H9 (cell line): ENCODE measurements around the gene ETV7. TPM values are rescaled to one million over a fixed set of nuclear protein-coding genes. Genes with fewer than 3 reads are reported as not detected.
A peak's percentile ranks its signal among the peaks of the same experiment; 100 is the strongest.

ENCODE experiments used
- DNase-seq: peaks from one replicate; pipeline ENCODE4 v3.0.0-alpha.2; 2017
- H2AFZ ChIP-seq: one replicate; pipeline ENCODE4 v1.6.1; 2013; ENCODE audit warnings: mild to moderate bottlenecking, low read length, control low read depth, moderate library complexity
- H2AK5ac ChIP-seq: 2 replicates; pipeline ENCODE4 v1.6.1; 2013; ENCODE audit warnings: low read length, control low read depth, mixed read lengths; ENCODE audit not compliant: insufficient read length
- H2BK120ac ChIP-seq: one replicate; pipeline ENCODE4 v1.6.1; 2013; ENCODE audit warnings: low read depth, mild to moderate bottlenecking, low read length, control low read depth, inconsistent platforms; ENCODE audit not compliant: poor library complexity, severe bottlenecking
- H2BK12ac ChIP-seq: 2 replicates; pipeline ENCODE4 v1.6.1; 2013; ENCODE audit warnings: low read length, control low read depth, mixed read lengths, low read depth; ENCODE audit not compliant: insufficient read length
- H2BK15ac ChIP-seq: 2 replicates; pipeline ENCODE4 v1.6.1; 2013; ENCODE audit warnings: low read depth, low read length, control low read depth
- H2BK20ac ChIP-seq: one replicate; pipeline ENCODE4 v1.6.1; 2013; ENCODE audit warnings: low read depth, mild to moderate bottlenecking, low read length, control low read depth, inconsistent platforms; ENCODE audit not compliant: poor library complexity, severe bottlenecking
- H2BK5ac ChIP-seq: 2 replicates; pipeline ENCODE4 v1.6.1; 2013; ENCODE audit warnings: low read length, control low read depth, mixed read lengths; ENCODE audit not compliant: insufficient read length
- H3K14ac ChIP-seq: 2 replicates; pipeline ENCODE4 v1.6.1; 2013; ENCODE audit warnings: low read length, control low read depth; ENCODE audit not compliant: insufficient read depth
- H3K18ac ChIP-seq: 2 replicates; pipeline ENCODE4 v1.6.1; 2013; ENCODE audit warnings: low read depth, mild to moderate bottlenecking, mixed read lengths, low read length, control low read depth; ENCODE audit not compliant: insufficient read length
- H3K23ac ChIP-seq: 2 replicates; pipeline ENCODE4 v1.6.1; 2013; ENCODE audit warnings: low read length, control low read depth, mixed read lengths, low read depth; ENCODE audit not compliant: insufficient read length
- H3K23me2 ChIP-seq: 2 replicates; pipeline ENCODE4 v1.6.1; 2013; ENCODE audit warnings: low read depth, mild to moderate bottlenecking, mixed read lengths, low read length, control low read depth; ENCODE audit not compliant: insufficient read length, poor library complexity, severe bottlenecking
- H3K27ac ChIP-seq: 2 replicates; pipeline ENCODE4 v1.5.1; 2013; ENCODE audit warnings: low read length, control low read depth, mixed read lengths, low read depth; ENCODE audit not compliant: insufficient read length
- H3K27me3 ChIP-seq: 2 replicates; pipeline ENCODE4 v1.6.1; 2013; ENCODE audit warnings: low read length, control low read depth, inconsistent platforms; ENCODE audit not compliant: insufficient read depth
- H3K4ac ChIP-seq: 2 replicates; pipeline ENCODE4 v1.6.1; 2013; ENCODE audit warnings: low read depth, mild to moderate bottlenecking, control low read depth, inconsistent platforms, low read length, moderate library complexity
- H3K4me1 ChIP-seq: 2 replicates; pipeline ENCODE4 v1.6.1; 2013; ENCODE audit warnings: low read length, control low read depth, inconsistent platforms; ENCODE audit not compliant: insufficient read depth
- H3K4me2 ChIP-seq: 2 replicates; pipeline ENCODE4 v1.6.1; 2013; ENCODE audit warnings: low read length, control low read depth, mixed read lengths; ENCODE audit not compliant: insufficient read length, insufficient read depth
- H3K56ac ChIP-seq: 2 replicates; pipeline ENCODE4 v1.6.1; 2013; ENCODE audit warnings: low read depth, mild to moderate bottlenecking, mixed read lengths, low read length, control low read depth; ENCODE audit not compliant: insufficient read length
- H3K79me1 ChIP-seq: 2 replicates; pipeline ENCODE4 v1.6.1; 2013; ENCODE audit warnings: low read depth, mild to moderate bottlenecking, moderate library complexity, low read length, control low read depth, inconsistent platforms; ENCODE audit not compliant: insufficient read depth, poor library complexity, severe bottlenecking
- H3K79me2 ChIP-seq: 2 replicates; pipeline ENCODE4 v1.6.1; 2013; ENCODE audit warnings: low read length, control low read depth, inconsistent platforms; ENCODE audit not compliant: insufficient read depth
- H3K9ac ChIP-seq: 2 replicates; pipeline ENCODE4 v1.6.1; 2013; ENCODE audit warnings: low read length, control low read depth, mixed read lengths; ENCODE audit not compliant: insufficient read length; ENCODE audit errors: extremely low read depth
- H3K9me3 ChIP-seq: one replicate; pipeline ENCODE4 v1.6.1; 2013; ENCODE audit warnings: low read depth, low read length, inconsistent platforms; ENCODE audit not compliant: control insufficient read depth
- H3T11ph ChIP-seq: one replicate; pipeline ENCODE4 v1.6.1; 2013; ENCODE audit warnings: mild to moderate bottlenecking, low read length, control low read depth, inconsistent platforms
- H4K20me1 ChIP-seq: one replicate; pipeline ENCODE4 v1.6.1; 2013; ENCODE audit not compliant: control insufficient read depth, insufficient read length, insufficient read depth
- H4K5ac ChIP-seq: 2 replicates; pipeline ENCODE4 v1.6.1; 2013; ENCODE audit warnings: low read depth, mild to moderate bottlenecking, mixed read lengths, low read length, control low read depth; ENCODE audit not compliant: insufficient read length
- H4K8ac ChIP-seq: replicated peaks from 2 replicates; pipeline ENCODE4 v1.6.1; 2013; ENCODE audit warnings: low read length, control low read depth, mixed read lengths, low read depth; ENCODE audit not compliant: insufficient read length
- H4K91ac ChIP-seq: 2 replicates; pipeline ENCODE4 v1.6.1; 2013; ENCODE audit warnings: low read depth, mild to moderate bottlenecking, moderate library complexity, mixed read lengths, low read length, control low read depth; ENCODE audit not compliant: insufficient read length
- H3K27ac Mint-ChIP-seq, 3 experiments: 2 replicates in 2 of 3; 3 replicates in 1 of 3; pipeline ENCODE4 v1.8.0; 2020 to 2021; ENCODE audit warnings: mixed read lengths in 3 of 3, mild to moderate bottlenecking in 1 of 3, moderate library complexity in 1 of 3
- H3K27me3 Mint-ChIP-seq: 2 replicates; pipeline ENCODE4 v1.8.0; 2021; ENCODE audit warnings: low read depth, mild to moderate bottlenecking, moderate library complexity, mixed read lengths
- H3K36me3 Mint-ChIP-seq, 3 experiments: 2 replicates in 2 of 3; 3 replicates in 1 of 3; pipeline ENCODE4 v1.8.0; 2020 to 2021; ENCODE audit warnings: low read depth in 3 of 3, mixed read lengths in 3 of 3; ENCODE audit not compliant: insufficient read depth in 1 of 3
- H3K4me1 Mint-ChIP-seq, 2 experiments: 2 replicates each; pipeline ENCODE4 v1.8.0; 2020; ENCODE audit warnings: mixed read lengths in 2 of 2
- H3K4me3 Mint-ChIP-seq, 2 experiments: 2 replicates in 1 of 2; 3 replicates in 1 of 2; pipeline ENCODE4 v1.8.0; 2020 to 2021; ENCODE audit warnings: mild to moderate bottlenecking in 2 of 2, mixed read lengths in 2 of 2, moderate library complexity in 1 of 2
- H3K9me3 Mint-ChIP-seq, 2 experiments: 2 replicates in 1 of 2; 3 replicates in 1 of 2; pipeline ENCODE4 v1.8.0; 2020; ENCODE audit warnings: mild to moderate bottlenecking in 2 of 2, mixed read lengths in 2 of 2, moderate library complexity in 1 of 2
- WGBS: extraction: QIAGEN DNeasy Blood & Tissue Kit; methylation state at CpG from one replicate; pipeline ENCODE4 v1.1.7; 2013; ENCODE audit warnings: missing lambda C conversion rate, low lambda C conversion rate, mixed read lengths; ENCODE audit not compliant: insufficient read length; ENCODE audit errors: extremely low coverage; 5-methylcytosine and 5-hydroxymethylcytosine counted together
- total RNA-seq: library from RNA; stranded (reverse); gene quantifications from 2 replicates; pipeline ENCODE4 v1.2.1, GENCODE V29; 2021
- TF ChIP-seq, protein P1 (sequence below): fragments of 200-600 bp; sonication (generic); conservative IDR thresholded peaks from 3 replicates; pipeline ENCODE4 v1.8.0; 2021; ENCODE audit warnings: antibody characterized with exemption, mild to moderate bottlenecking

ETV7 gene
- total RNA-seq, 1 experiment from 2014 or later = 0.92 TPM

DNA sequence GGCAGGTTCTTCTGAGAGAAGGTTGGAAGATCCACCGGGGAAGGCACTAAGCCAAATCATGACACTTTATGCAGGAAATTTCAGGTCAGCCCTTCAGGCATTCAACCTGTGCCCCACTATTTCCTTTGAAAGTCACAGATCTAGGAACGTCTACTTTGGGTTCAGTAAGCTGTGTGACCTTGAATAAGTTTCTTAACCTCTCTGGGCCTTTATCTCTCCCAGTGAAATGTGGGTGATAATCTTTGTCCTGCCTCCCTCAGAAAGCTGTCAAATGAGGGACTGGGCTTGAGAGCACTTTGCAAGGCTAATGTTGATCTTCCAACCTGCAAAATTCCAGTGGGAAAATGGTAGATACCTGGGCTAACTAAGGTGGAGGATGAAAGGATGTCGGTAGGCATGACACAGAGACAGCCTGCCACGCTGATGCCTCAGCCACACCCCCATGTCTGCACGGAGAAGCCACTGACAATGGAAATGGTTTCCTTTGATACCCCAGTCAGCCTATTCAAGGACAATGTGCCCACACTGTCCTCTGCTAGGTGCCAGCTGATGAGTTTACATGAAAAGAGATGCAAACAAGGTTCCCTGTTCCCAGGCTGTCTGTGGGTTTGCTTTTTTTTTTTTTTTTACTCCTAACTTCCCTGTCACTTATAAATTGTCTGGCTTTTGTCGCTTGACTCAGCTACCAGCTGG is 60.1 kb downstream of the ETV7 start:
- no peak overlapping the region for H3K18ac ChIP-seq
- no peak overlapping the region for H4K5ac ChIP-seq
- H3K9me3 Mint-ChIP-seq = no peaks in the 10 kb centered on the region; a peak in 1 of 5 replicates
- H3K23me2 ChIP-seq = no peaks in the 10 kb centered on the region
- H3K4me2 ChIP-seq = no peak overlapping the region
- peak; percentile 41 for DNase-seq
- no peak overlapping the region for H3K14ac ChIP-seq
- no peak overlapping the region for H2BK20ac ChIP-seq
- peaks cover 9% of the 10 kb centered on the region for H3K27me3 Mint-ChIP-seq
- H2BK120ac ChIP-seq = no peak overlapping the region
- H2AK5ac ChIP-seq = no peak overlapping the region
- no peak overlapping the region for H3K27ac Mint-ChIP-seq
- H3K27ac ChIP-seq = no peak overlapping the region
- no peak overlapping the region for H3K9ac ChIP-seq
- no peaks in the 10 kb centered on the region for H3K36me3 Mint-ChIP-seq
- no CpG with 5 or more reads among the region's 6 CpGs for WGBS
- no peak overlapping the region for H3K23ac ChIP-seq
- TF ChIP-seq, protein P1, sequence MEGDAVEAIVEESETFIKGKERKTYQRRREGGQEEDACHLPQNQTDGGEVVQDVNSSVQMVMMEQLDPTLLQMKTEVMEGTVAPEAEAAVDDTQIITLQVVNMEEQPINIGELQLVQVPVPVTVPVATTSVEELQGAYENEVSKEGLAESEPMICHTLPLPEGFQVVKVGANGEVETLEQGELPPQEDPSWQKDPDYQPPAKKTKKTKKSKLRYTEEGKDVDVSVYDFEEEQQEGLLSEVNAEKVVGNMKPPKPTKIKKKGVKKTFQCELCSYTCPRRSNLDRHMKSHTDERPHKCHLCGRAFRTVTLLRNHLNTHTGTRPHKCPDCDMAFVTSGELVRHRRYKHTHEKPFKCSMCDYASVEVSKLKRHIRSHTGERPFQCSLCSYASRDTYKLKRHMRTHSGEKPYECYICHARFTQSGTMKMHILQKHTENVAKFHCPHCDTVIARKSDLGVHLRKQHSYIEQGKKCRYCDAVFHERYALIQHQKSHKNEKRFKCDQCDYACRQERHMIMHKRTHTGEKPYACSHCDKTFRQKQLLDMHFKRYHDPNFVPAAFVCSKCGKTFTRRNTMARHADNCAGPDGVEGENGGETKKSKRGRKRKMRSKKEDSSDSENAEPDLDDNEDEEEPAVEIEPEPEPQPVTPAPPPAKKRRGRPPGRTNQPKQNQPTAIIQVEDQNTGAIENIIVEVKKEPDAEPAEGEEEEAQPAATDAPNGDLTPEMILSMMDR = no peak
- no peaks in the 10 kb centered on the region for H3K9me3 ChIP-seq
- H2BK12ac ChIP-seq = no peak overlapping the region
- H2AFZ ChIP-seq = no peak overlapping the region
- no peak overlapping the region for H3K4ac ChIP-seq
- no peaks in the 10 kb centered on the region for H3K79me2 ChIP-seq
- H3K27me3 ChIP-seq = no peaks in the 10 kb centered on the region
- no peak overlapping the region for H4K91ac ChIP-seq
- no peak overlapping the region for H3K56ac ChIP-seq
- no peaks in the 10 kb centered on the region for H4K20me1 ChIP-seq
- H3K4me1 ChIP-seq = no peaks in the 10 kb centered on the region
- no peak overlapping the region for H2BK15ac ChIP-seq
- H3T11ph ChIP-seq = no peak overlapping the region
- H3K4me3 Mint-ChIP-seq = no peak overlapping the region
- peaks cover 26 to 47% of the 10 kb centered on the region in 2 experiments for H3K4me1 Mint-ChIP-seq
- no peaks in the 10 kb centered on the region for H3K79me1 ChIP-seq
- H4K8ac ChIP-seq = no peak overlapping the region
- no peak overlapping the region for H2BK5ac ChIP-seq
